Measurements from ENCODE around the gene CLTB. TPM values are rescaled to one million over a fixed set of nuclear protein-coding genes. Genes with fewer than 3 reads are reported as not detected.

The CLTB gene
- total and polyA plus RNA-seq, 2 experiments from 2014 or later = 26.8 to 34.0 TPM

DNA sequence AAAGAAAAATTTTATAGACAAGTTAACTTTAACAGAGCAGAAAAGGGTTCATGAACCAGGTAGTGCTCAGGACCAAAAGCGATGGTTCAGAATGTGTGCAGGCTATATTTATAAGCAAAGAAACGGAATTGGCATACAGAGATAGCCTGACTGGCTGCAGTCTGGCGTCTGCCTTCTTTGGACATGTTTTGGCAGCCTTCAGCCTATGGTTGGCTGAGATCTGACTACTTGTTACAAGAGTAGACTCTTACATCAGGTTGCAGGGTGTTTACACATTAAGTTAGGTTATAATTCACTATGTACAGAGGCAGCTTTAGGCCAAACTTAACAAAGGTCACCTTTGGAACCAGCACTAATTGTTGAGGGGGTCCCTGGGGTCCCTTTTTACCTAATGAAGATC lies 34.9 kb downstream of the CLTB start (continued):
- TF ChIP-seq, protein P1, sequence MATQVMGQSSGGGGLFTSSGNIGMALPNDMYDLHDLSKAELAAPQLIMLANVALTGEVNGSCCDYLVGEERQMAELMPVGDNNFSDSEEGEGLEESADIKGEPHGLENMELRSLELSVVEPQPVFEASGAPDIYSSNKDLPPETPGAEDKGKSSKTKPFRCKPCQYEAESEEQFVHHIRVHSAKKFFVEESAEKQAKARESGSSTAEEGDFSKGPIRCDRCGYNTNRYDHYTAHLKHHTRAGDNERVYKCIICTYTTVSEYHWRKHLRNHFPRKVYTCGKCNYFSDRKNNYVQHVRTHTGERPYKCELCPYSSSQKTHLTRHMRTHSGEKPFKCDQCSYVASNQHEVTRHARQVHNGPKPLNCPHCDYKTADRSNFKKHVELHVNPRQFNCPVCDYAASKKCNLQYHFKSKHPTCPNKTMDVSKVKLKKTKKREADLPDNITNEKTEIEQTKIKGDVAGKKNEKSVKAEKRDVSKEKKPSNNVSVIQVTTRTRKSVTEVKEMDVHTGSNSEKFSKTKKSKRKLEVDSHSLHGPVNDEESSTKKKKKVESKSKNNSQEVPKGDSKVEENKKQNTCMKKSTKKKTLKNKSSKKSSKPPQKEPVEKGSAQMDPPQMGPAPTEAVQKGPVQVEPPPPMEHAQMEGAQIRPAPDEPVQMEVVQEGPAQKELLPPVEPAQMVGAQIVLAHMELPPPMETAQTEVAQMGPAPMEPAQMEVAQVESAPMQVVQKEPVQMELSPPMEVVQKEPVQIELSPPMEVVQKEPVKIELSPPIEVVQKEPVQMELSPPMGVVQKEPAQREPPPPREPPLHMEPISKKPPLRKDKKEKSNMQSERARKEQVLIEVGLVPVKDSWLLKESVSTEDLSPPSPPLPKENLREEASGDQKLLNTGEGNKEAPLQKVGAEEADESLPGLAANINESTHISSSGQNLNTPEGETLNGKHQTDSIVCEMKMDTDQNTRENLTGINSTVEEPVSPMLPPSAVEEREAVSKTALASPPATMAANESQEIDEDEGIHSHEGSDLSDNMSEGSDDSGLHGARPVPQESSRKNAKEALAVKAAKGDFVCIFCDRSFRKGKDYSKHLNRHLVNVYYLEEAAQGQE (IDR thresholded peaks at IDR 0.05; ENCODE audit: unreplicated experiment) = no peak
- TF ChIP-seq POLR2AphosphoS5 (IDR thresholded peaks at IDR 0.05; ENCODE audit: low read depth) (no peak), NANOG (IDR thresholded peaks at IDR 0.05; ENCODE audit: borderline replicate concordance) (no peak), STAT1 (IDR thresholded peaks at IDR 0.05; ENCODE audit: unreplicated experiment) (no peak), EZH2phosphoT487 (IDR thresholded peaks at IDR 0.05; ENCODE audit: unreplicated experiment) (no peak), ZNF331 (CRISPR knock-in tag; IDR thresholded peaks at IDR 0.05; ENCODE audit: low read depth) (no peak), ZNF114 (CRISPR knock-in tag; IDR thresholded peaks at IDR 0.05) (no peak), EZH2 (IDR thresholded peaks at IDR 0.05; ENCODE audit: low read depth, unreplicated experiment) (no peak), CREB1 (CRISPR knock-in tag; IDR thresholded peaks at IDR 0.05; ENCODE audit: low read depth) (no peak)
- TF ChIP-seq, protein P2, sequence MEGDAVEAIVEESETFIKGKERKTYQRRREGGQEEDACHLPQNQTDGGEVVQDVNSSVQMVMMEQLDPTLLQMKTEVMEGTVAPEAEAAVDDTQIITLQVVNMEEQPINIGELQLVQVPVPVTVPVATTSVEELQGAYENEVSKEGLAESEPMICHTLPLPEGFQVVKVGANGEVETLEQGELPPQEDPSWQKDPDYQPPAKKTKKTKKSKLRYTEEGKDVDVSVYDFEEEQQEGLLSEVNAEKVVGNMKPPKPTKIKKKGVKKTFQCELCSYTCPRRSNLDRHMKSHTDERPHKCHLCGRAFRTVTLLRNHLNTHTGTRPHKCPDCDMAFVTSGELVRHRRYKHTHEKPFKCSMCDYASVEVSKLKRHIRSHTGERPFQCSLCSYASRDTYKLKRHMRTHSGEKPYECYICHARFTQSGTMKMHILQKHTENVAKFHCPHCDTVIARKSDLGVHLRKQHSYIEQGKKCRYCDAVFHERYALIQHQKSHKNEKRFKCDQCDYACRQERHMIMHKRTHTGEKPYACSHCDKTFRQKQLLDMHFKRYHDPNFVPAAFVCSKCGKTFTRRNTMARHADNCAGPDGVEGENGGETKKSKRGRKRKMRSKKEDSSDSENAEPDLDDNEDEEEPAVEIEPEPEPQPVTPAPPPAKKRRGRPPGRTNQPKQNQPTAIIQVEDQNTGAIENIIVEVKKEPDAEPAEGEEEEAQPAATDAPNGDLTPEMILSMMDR (conservative IDR thresholded peaks at IDR 0.05; ENCODE audit: low read depth in 2 of 2) = no peak
- TF ChIP-seq, protein P3, sequence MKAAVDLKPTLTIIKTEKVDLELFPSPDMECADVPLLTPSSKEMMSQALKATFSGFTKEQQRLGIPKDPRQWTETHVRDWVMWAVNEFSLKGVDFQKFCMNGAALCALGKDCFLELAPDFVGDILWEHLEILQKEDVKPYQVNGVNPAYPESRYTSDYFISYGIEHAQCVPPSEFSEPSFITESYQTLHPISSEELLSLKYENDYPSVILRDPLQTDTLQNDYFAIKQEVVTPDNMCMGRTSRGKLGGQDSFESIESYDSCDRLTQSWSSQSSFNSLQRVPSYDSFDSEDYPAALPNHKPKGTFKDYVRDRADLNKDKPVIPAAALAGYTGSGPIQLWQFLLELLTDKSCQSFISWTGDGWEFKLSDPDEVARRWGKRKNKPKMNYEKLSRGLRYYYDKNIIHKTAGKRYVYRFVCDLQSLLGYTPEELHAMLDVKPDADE (IDR thresholded peaks at IDR 0.05) = no peak

DNA sequence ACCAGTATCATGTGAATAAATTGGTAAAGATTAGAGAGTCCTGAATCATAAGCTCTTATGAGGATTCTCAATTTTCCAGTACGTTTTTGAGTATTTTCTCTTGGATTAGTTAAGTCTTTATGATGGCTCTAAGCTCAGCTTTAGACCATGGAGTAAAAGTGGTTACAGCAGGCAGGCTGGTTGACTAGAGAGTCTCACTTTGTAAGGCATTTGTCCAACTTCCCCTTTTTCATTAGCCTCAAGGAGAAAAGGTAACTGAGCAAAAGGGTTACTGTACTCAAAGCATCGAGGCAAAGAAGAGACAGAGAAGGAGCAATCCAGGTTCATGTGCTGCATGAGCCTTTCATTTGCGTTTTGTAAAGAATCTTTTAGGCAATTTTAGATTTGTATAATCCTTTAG lies 36.5 kb downstream of the CLTB start:
- no peak overlapping the region for H3K4me2 ChIP-seq
- H3K9me2 ChIP-seq (ENCODE audit: insufficient read depth) = no peaks in the 10 kb centered on the region
- no peak overlapping the region for H2AFZ ChIP-seq
- no peaks in the 10 kb centered on the region for H3K79me2 ChIP-seq (replicated peaks; ENCODE audit: insufficient read depth)
- Mint-ChIP-seq H3K27me3 (ENCODE audit: insufficient read depth, low read depth, poor library complexity) (peaks cover 2% of the 10 kb centered on the region), H3K36me3 (ENCODE audit: low read depth) (peaks cover 46% of the 10 kb centered on the region), H3K4me3 (no peak overlapping the region), H3K4me1 (no peaks in the 10 kb centered on the region), H3K9me3 (no peaks in the 10 kb centered on the region), H3K27ac (no peak overlapping the region)
- ATAC-seq = no peak
- H4K20me1 ChIP-seq (replicated peaks; ENCODE audit: insufficient read depth) = peaks cover 9% of the 10 kb centered on the region; the same call in 1 of the 2 replicates
- H3K36me3 ChIP-seq (ENCODE audit: insufficient read depth) = peaks cover 17% of the 10 kb centered on the region
- H3K4me1 ChIP-seq (ENCODE audit: insufficient read depth) = no peaks in the 10 kb centered on the region
- no peaks in the 10 kb centered on the region for H3K27me3 ChIP-seq (ENCODE audit: insufficient read depth)
- H3F3A ChIP-seq (replicated peaks; ENCODE audit: low read depth) = no peaks in the 10 kb centered on the region
- no peak for DNase-seq (ENCODE audit: low spot score)
- no peak overlapping the region for H3K4me3 ChIP-seq
- no peak overlapping the region for H3K27ac ChIP-seq (ENCODE audit: low read depth)
- TF ChIP-seq ZNF331 (CRISPR knock-in tag; IDR thresholded peaks at IDR 0.05; ENCODE audit: low read depth) (no peak), EZH2 (IDR thresholded peaks at IDR 0.05; ENCODE audit: low read depth, unreplicated experiment) (no peak), STAT1 (IDR thresholded peaks at IDR 0.05; ENCODE audit: unreplicated experiment) (no peak), EZH2phosphoT487 (IDR thresholded peaks at IDR 0.05; ENCODE audit: unreplicated experiment) (no peak), POLR2AphosphoS5 (IDR thresholded peaks at IDR 0.05; ENCODE audit: low read depth) (no peak), JUNB (IDR thresholded peaks at IDR 0.05; ENCODE audit: unreplicated experiment) (no peak), NANOG (IDR thresholded peaks at IDR 0.05; ENCODE audit: borderline replicate concordance) (no peak), CREB1 (CRISPR knock-in tag; IDR thresholded peaks at IDR 0.05; ENCODE audit: low read depth) (no peak), ZNF114 (CRISPR knock-in tag; IDR thresholded peaks at IDR 0.05) (no peak)
- TF ChIP-seq, protein P2 (conservative IDR thresholded peaks at IDR 0.05; ENCODE audit: low read depth in 2 of 2) = no peak
- TF ChIP-seq, protein P1 (IDR thresholded peaks at IDR 0.05; ENCODE audit: unreplicated experiment) = no peak
- TF ChIP-seq, protein P3 (IDR thresholded peaks at IDR 0.05) = no peak
